Activated T-helper 1 cell treated with anti-CD3 and anti-CD28 coated beads, Interleukin-12 subunit alpha, Interleukin-12 subunit beta, Interleukin-2, Interleukin-4 antibody, amounts not matched to agents 30 ng/mL and 10 ng/mL and 1 ng/mL, durations not matched to agents 14 hours and 24 hours and 36 hours (primary cell): ENCODE data around the gene CLCN7. TPM values are rescaled to one million over a fixed set of nuclear protein-coding genes. Genes with fewer than 3 reads are reported as not detected.
"Not testable (repeated sequence)": the region's sequence is repeated elsewhere in the genome, so short reads cannot be mapped to it uniquely, and the experiment has no call there.

Experiments used
- DNase-seq: peaks from one replicate; pipeline ENCODE4 v3.0.0; 2021; ENCODE audit warnings: low spot score
- H3K27ac Mint-ChIP-seq: one replicate; pipeline ENCODE4 v1.8.0; 2021; ENCODE audit warnings: mild to moderate bottlenecking, mixed read lengths
- H3K27me3 Mint-ChIP-seq: one replicate; pipeline ENCODE4 v1.8.0; 2022; ENCODE audit warnings: mild to moderate bottlenecking, moderate library complexity, mixed read lengths; ENCODE audit not compliant: insufficient read depth
- H3K36me3 Mint-ChIP-seq: one replicate; pipeline ENCODE4 v1.8.0; 2021; ENCODE audit warnings: low read depth, mixed read lengths
- H3K4me1 Mint-ChIP-seq: one replicate; pipeline ENCODE4 v1.8.0; 2021; ENCODE audit warnings: low read depth, mixed read lengths
- H3K4me3 Mint-ChIP-seq: one replicate; pipeline ENCODE4 v1.8.0; 2021; ENCODE audit warnings: mild to moderate bottlenecking, moderate library complexity, mixed read lengths
- H3K9me3 Mint-ChIP-seq: one replicate; pipeline ENCODE4 v1.8.0; 2021; ENCODE audit warnings: mixed read lengths
- intact Hi-C: fragments of 100-400 bp; cut with micrococcal nuclease; formaldehyde crosslinking; loops from one replicate; pipeline ENCODE4 v1.15.1; 2024
- total RNA-seq: library from RNA; stranded (reverse); gene quantifications from 2 replicates; pipeline ENCODE4 v1.2.3, GENCODE V29; 2022

CLCN7 gene
- total RNA-seq, 1 donor from 2014 or later = 68.7 TPM

DNA sequence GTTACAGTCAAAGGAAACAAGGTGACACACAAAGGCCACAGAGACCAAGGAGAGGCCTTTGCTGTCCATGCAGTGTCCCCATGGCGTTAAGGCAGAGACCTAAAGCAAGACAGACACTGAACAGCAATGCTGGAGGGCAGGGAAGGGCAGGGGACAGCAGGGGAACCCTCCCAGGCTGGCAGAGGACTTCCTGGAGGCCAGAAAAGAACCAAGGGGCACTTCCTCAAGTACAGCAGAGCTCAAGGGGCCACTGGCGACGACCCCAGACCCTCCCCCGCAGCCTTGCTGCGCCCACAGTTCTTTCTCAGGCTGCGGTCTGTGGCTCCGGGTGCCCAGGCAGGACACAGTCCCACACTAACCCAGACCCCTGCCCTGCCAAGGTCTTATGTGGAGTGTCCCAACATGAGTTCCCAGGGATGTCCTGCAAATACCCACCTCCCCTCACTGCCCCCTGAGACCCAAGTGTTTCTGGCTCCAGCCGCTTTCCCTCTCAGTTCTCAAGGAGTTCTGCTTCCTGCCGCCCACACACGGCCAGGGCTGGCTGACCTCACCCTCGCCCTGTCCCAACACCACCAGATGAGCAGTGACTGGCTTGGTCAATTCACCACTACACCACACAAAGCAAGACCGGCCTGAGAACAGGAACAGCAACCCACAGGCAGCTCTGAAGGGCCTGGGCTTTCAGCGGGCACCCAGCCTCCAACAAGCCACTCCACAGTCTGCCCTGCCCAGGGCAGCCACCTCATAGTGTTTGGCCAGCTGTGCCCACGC is 4.2 kb downstream of the CLCN7 start:
- no peak overlapping the region for H3K27ac Mint-ChIP-seq
- peaks cover 6% of the 10 kb centered on the region for H3K4me1 Mint-ChIP-seq
- H3K4me3 Mint-ChIP-seq = no peak overlapping the region
- H3K36me3 Mint-ChIP-seq = no peaks in the 10 kb centered on the region
- intact Hi-C loops = no loop called here
- no peaks in the 10 kb centered on the region for H3K27me3 Mint-ChIP-seq
- no peaks in the 10 kb centered on the region for H3K9me3 Mint-ChIP-seq
- no peak for DNase-seq

GRCh38 chr16:1469693-1470201 is 5.1 kb downstream of the CLCN7 start:
- no peak overlapping the region for H3K27ac Mint-ChIP-seq
- DNase-seq = no peak
- intact Hi-C loops = no loop called here
- no peaks in the 10 kb centered on the region for H3K36me3 Mint-ChIP-seq
- H3K4me1 Mint-ChIP-seq = peaks cover 6% of the 10 kb centered on the region
- no peak overlapping the region for H3K4me3 Mint-ChIP-seq
- no peaks in the 10 kb centered on the region for H3K27me3 Mint-ChIP-seq
- H3K9me3 Mint-ChIP-seq = no peaks in the 10 kb centered on the region

- H3K9me3 Mint-ChIP-seq, H3K36me3 Mint-ChIP-seq, H3K27me3 Mint-ChIP-seq, H3K27ac Mint-ChIP-seq, H3K4me3 Mint-ChIP-seq, DNase-seq, intact Hi-C loops, H3K4me1 Mint-ChIP-seq: not testable (repeated sequence)
Measured at GRCh38 chr16:1469141-1469540, 5.7 kb downstream of the CLCN7 start.

DNA sequence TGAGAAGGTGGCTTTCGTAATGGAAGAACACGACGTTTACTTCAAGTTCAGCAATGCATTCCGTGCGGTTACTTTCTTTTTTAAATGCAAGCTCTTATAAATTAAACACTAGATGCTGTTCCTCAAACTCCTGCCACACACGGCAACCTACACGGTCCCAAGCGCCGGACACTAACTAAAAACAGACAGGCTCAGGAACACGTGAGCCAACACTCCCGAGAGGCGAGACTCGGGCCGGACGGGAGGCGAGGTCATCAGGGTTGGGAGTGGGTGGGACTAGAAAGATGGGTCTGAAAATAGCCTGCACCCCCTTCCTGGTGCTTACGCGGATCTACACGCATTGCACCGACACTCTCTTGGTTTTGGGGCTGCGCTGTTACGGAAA is 6.4 kb downstream of the CLCN7 start:
- Mint-ChIP-seq H3K27ac (no peak overlapping the region), H3K4me1 (peaks cover 6% of the 10 kb centered on the region), H3K9me3 (no peaks in the 10 kb centered on the region), H3K36me3 (no peaks in the 10 kb centered on the region), H3K4me3 (no peak overlapping the region), H3K27me3 (no peaks in the 10 kb centered on the region)
- intact Hi-C loops = no loop called here
- DNase-seq = no peak

GRCh38 chr16:1466968-1467521 is 7.8 kb downstream of the CLCN7 start:
- Mint-ChIP-seq H3K36me3 (no peaks in the 10 kb centered on the region), H3K27me3 (no peaks in the 10 kb centered on the region), H3K27ac (no peak overlapping the region), H3K9me3 (no peaks in the 10 kb centered on the region), H3K4me1 (no peaks in the 10 kb centered on the region), H3K4me3 (no peak overlapping the region)
- intact Hi-C loops = no loop called here
- DNase-seq = no peak

GRCh38 chr16:1466054-1466453 is 8.8 kb downstream of the CLCN7 start:
- H3K4me1 Mint-ChIP-seq = no peaks in the 10 kb centered on the region
- no peak for DNase-seq
- no peak overlapping the region for H3K4me3 Mint-ChIP-seq
- no peak overlapping the region for H3K27ac Mint-ChIP-seq
- H3K9me3 Mint-ChIP-seq = no peaks in the 10 kb centered on the region
- H3K36me3 Mint-ChIP-seq = no peaks in the 10 kb centered on the region
- intact Hi-C loops = no loop called here
- H3K27me3 Mint-ChIP-seq = no peaks in the 10 kb centered on the region

- Mint-ChIP-seq H3K27ac (no peak overlapping the region), H3K4me3 (no peak overlapping the region), H3K27me3 (no peaks in the 10 kb centered on the region), H3K4me1 (no peaks in the 10 kb centered on the region), H3K36me3 (no peaks in the 10 kb centered on the region), H3K9me3 (no peaks in the 10 kb centered on the region)
- intact Hi-C loops = no loop called here
- DNase-seq = no peak
Measured at GRCh38 chr16:1465567-1465915, 9.3 kb downstream of the CLCN7 start.

- intact Hi-C loops = no loop called here
- Mint-ChIP-seq H3K27ac (no peak overlapping the region), H3K4me3 (no peak overlapping the region), H3K36me3 (no peaks in the 10 kb centered on the region), H3K9me3 (no peaks in the 10 kb centered on the region), H3K4me1 (no peaks in the 10 kb centered on the region), H3K27me3 (no peaks in the 10 kb centered on the region)
- no peak for DNase-seq
Measured at GRCh38 chr16:1464894-1465566, 9.8 kb downstream of the CLCN7 start.

- no peaks in the 10 kb centered on the region for H3K36me3 Mint-ChIP-seq
- H3K4me3 Mint-ChIP-seq = no peak overlapping the region
- no peaks in the 10 kb centered on the region for H3K27me3 Mint-ChIP-seq
- H3K27ac Mint-ChIP-seq = no peak overlapping the region
- intact Hi-C loops = no loop called here
- no peaks in the 10 kb centered on the region for H3K9me3 Mint-ChIP-seq
- DNase-seq = no peak
- no peaks in the 10 kb centered on the region for H3K4me1 Mint-ChIP-seq
Measured at GRCh38 chr16:1464196-1464893, 10.5 kb downstream of the CLCN7 start.

- H3K9me3 Mint-ChIP-seq = no peaks in the 10 kb centered on the region
- intact Hi-C loops = no loop called here
- no peaks in the 10 kb centered on the region for H3K4me1 Mint-ChIP-seq
- no peak overlapping the region for H3K27ac Mint-ChIP-seq
- H3K27me3 Mint-ChIP-seq = no peaks in the 10 kb centered on the region
- no peak for DNase-seq
- H3K36me3 Mint-ChIP-seq = no peaks in the 10 kb centered on the region
- no peak overlapping the region for H3K4me3 Mint-ChIP-seq
Measured at GRCh38 chr16:1461146-1461545, 13.7 kb downstream of the CLCN7 start.

DNA sequence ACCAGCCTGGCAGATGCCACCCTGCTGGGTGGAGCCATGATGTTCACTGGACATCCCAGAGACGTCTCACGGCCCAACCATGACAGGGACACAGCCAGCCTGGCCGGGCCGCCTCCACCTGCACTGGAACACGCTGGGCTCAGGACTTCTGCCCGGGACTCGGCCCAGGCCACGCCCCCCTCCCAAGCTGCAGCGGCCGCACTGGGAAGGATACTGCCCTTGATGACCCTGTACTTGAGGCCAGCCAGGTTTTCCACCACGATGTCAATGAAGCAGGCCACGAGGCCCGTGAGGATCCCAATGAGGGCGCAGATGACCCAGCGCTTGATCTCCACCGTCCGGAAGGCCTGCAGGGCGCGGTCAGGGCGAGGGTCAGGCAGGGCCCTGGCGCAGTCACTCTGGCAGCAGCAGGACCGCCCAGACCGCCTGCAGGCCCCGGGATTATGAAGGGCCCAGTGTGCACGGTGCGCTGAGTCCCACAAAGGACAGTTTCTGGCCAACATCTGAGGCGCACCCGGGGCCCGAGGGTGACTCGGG is 14.2 kb downstream of the CLCN7 start:
- no peaks in the 10 kb centered on the region for H3K4me1 Mint-ChIP-seq
- DNase-seq = no peak
- H3K9me3 Mint-ChIP-seq = no peaks in the 10 kb centered on the region
- intact Hi-C loops = no loop called here
- no peaks in the 10 kb centered on the region for H3K36me3 Mint-ChIP-seq
- no peaks in the 10 kb centered on the region for H3K27me3 Mint-ChIP-seq
- no peak overlapping the region for H3K4me3 Mint-ChIP-seq
- no peak overlapping the region for H3K27ac Mint-ChIP-seq

GRCh38 chr16:1459967-1460366 is 14.9 kb downstream of the CLCN7 start:
- H3K4me3 Mint-ChIP-seq = no peak overlapping the region
- H3K27ac Mint-ChIP-seq = no peak overlapping the region
- intact Hi-C loops = no loop called here
- no peaks in the 10 kb centered on the region for H3K9me3 Mint-ChIP-seq
- no peaks in the 10 kb centered on the region for H3K36me3 Mint-ChIP-seq
- H3K27me3 Mint-ChIP-seq = no peaks in the 10 kb centered on the region
- H3K4me1 Mint-ChIP-seq = no peaks in the 10 kb centered on the region
- DNase-seq = no peak

DNA sequence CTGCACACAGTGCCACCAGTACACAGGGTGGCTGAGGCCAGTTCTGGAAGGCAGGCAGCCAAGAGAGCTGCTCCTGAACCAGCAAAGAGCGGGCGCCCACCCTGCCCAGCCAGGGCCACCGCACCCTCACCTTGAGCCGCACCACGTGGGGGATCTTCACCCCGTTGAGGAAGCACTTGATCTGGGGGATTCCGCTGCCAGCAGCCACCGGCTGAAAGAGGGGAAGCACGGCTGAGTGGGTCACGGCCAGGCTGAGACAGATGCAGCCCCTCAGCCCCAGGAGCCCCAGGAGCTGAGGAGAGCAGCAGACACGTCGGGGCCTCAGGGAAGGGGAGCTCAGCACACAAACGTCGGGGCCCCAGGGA is 15.9 kb downstream of the CLCN7 start:
- no peaks in the 10 kb centered on the region for H3K9me3 Mint-ChIP-seq
- H3K27ac Mint-ChIP-seq = peak overlapping the region; percentile 29
- H3K36me3 Mint-ChIP-seq = no peaks in the 10 kb centered on the region
- no peaks in the 10 kb centered on the region for H3K4me1 Mint-ChIP-seq
- H3K4me3 Mint-ChIP-seq = no peak overlapping the region
- intact Hi-C loops = no loop called here
- no peak for DNase-seq
- H3K27me3 Mint-ChIP-seq = no peaks in the 10 kb centered on the region
